ENCODE measurements around the gene CHEK2. TPM values are rescaled to one million over a fixed set of nuclear protein-coding genes. Genes with fewer than 3 reads are reported as not detected.

Gene CHEK2
- total RNA-seq, 2 donors from 2014 or later: 6.6 to 8.4 TPM

- no peak for DNase-seq (ENCODE audit: low spot score)
- intact Hi-C loops (cut with DNase I): no loop called here
Observed at GRCh38 chr22:28750471-28750881, 8.9 kb upstream of the CHEK2 start.

- intact Hi-C loops (cut with DNase I): no loop called here
- DNase-seq (ENCODE audit: low spot score): no peak
Observed at GRCh38 chr22:28743852-28744251, 2.2 kb upstream of the CHEK2 start.

GRCh38 chr22:28742562-28742962 lies 942 bp upstream of the CHEK2 start:
- DNase-seq (ENCODE audit: low spot score): no peak
- intact Hi-C loops (cut with DNase I): no loop called here

GRCh38 chr22:28741200-28741784 lies 328 bp downstream of the CHEK2 start:
- intact Hi-C loops (cut with DNase I): no loop called here
- no peak for DNase-seq (ENCODE audit: low spot score)

- DNase-seq (ENCODE audit: low spot score): peak; percentile 0
- intact Hi-C loops (cut with DNase I): loop anchor here in 1 of 2 donors (5.0 kb wide), 1 partner anchor 72 kb away; no protein-coding TSS in a partner anchor
Observed at GRCh38 chr22:28738876-28739275, 2.7 kb downstream of the CHEK2 start.

GRCh38 chr22:28737701-28738100 lies 3.9 kb downstream of the CHEK2 start:
- intact Hi-C loops (cut with DNase I): loop anchor here in 1 of 2 donors (5.0 kb wide), 1 partner anchor 70 kb away; no protein-coding TSS in a partner anchor
- DNase-seq (ENCODE audit: low spot score): no peak

GRCh38 chr22:28736301-28737155 lies 5.1 kb downstream of the CHEK2 start:
- DNase-seq (ENCODE audit: low spot score): no peak
- intact Hi-C loops (cut with DNase I): loop anchor here in 1 of 2 donors (5.0 kb wide), 1 partner anchor 69 kb away; no protein-coding TSS in a partner anchor

GRCh38 chr22:28734393-28734792 lies 7.2 kb downstream of the CHEK2 start:
- no peak for DNase-seq (ENCODE audit: low spot score)
- intact Hi-C loops (cut with DNase I): no loop called here

GRCh38 chr22:28730179-28730578 lies 11.4 kb downstream of the CHEK2 start:
- no peak for DNase-seq (ENCODE audit: low spot score)
- intact Hi-C loops (cut with DNase I): no loop called here

GRCh38 chr22:28728621-28729313 lies 12.9 kb downstream of the CHEK2 start:
- intact Hi-C loops (cut with DNase I): no loop called here
- no peak for DNase-seq (ENCODE audit: low spot score)

GRCh38 chr22:28728002-28728401 lies 13.6 kb downstream of the CHEK2 start:
- intact Hi-C loops (cut with DNase I): no loop called here
- DNase-seq (ENCODE audit: low spot score): no peak

GRCh38 chr22:28718044-28718443 lies 23.6 kb downstream of the CHEK2 start:
- intact Hi-C loops (cut with DNase I): no loop called here
- DNase-seq (ENCODE audit: low spot score): no peak

GRCh38 chr22:28716686-28717085 lies 24.9 kb downstream of the CHEK2 start:
- DNase-seq (ENCODE audit: low spot score): no peak
- intact Hi-C loops (cut with DNase I): no loop called here

- intact Hi-C loops (cut with DNase I): no loop called here
- no peak for DNase-seq (ENCODE audit: low spot score)
Observed at GRCh38 chr22:28715611-28716010, 26.0 kb downstream of the CHEK2 start.

GRCh38 chr22:28714043-28714628 lies 27.5 kb downstream of the CHEK2 start:
- DNase-seq (ENCODE audit: low spot score): no peak
- intact Hi-C loops (cut with DNase I): no loop called here

GRCh38 chr22:28711820-28712777 lies 29.5 kb downstream of the CHEK2 start:
- intact Hi-C loops (cut with DNase I): no loop called here
- no peak for DNase-seq (ENCODE audit: low spot score)

GRCh38 chr22:28711341-28711740 lies 30.3 kb downstream of the CHEK2 start:
- intact Hi-C loops (cut with DNase I): no loop called here
- DNase-seq (ENCODE audit: low spot score): no peak

GRCh38 chr22:28710576-28711191 lies 30.9 kb downstream of the CHEK2 start:
- DNase-seq (ENCODE audit: low spot score): no peak
- intact Hi-C loops (cut with DNase I): no loop called here
